Measurements from ENCODE around the gene KCTD4.

Gene KCTD4

DNA sequence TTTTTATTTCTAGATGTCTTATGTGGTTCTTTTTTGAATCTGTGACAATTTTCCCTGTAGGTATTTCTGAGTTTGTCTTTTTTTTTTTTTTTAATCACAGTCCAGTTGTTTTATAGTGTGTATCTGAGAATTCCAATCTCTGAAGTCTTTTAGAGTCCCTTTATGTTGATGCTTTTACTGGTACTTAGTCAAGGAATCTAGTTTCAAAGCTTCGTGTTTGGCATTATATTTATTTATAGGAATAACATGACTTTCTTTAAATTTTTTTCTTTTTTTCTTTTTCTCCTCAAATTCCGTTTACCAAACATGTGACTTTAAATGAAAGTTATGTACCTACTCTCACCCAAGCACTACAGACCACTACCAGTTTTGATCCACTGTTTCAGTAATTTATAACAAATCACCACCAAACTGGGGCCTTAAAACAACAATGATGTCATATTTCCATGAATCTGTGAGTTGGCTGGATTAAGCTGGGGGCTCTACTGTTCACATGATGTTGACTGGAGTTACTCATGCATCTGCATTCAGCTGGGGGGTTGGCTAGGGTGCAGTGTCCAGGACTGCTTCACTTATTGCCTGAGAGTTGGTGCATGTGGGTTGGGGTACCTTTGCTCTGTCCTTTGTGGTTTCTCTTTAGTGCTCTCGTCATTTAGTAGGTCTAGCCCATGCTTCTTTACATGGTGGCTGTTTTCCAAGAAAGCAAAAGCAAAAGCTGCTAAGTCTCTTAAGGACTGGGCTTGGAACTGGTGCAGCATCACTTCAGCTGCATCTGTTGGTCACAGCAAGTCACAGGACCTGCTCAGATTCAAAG, 22.3 kb downstream of the KCTD4 start:
- DNase-seq (ENCODE audit: low read depth in 2 of 2) = no peak

DNA sequence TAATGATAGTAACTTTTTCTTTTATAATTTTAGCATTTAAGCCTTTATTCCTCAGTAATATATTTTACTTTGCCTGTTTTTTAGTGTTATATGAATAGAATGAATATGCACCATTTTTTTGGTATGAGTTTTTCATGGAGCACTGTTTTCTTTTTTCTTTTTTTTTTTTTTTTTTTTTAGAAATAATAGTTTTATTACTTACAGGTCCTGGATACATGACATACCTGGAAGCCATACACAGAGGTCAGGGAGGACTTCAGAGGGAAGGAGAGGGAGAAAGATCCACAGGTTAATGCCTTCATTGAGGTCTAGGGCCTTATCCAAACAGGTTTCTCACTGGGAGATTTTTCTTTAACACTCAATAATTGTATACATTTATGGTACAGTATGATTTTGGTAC, 26.4 kb downstream of the KCTD4 start:
- DNase-seq (ENCODE audit: low read depth in 2 of 2) = no peak

DNA sequence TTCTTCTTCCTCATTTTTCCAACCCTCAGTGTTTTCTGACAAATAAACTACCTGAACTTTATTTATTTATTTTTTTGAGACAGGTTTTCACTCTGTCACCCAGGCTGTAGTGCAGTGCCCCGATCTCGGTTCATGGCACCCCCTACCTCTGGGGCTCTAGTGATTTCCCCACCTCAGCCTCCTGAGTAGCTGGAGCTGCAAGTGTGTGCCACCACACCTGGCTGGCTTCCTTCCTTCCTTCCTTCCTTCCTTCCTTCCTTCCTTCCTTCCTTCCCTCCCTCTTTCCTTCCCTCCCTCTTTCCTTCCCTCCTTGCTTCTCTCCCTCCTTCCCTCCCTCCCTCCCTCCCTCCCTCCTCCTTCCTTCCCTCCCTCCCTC, 32.3 kb downstream of the KCTD4 start:
- DNase-seq (ENCODE audit: low read depth in 2 of 2) = no peak

GRCh38 chr13:45167611-45168554, 33.0 kb downstream of the KCTD4 start:
- no peak for DNase-seq (ENCODE audit: low read depth in 2 of 2)

DNA sequence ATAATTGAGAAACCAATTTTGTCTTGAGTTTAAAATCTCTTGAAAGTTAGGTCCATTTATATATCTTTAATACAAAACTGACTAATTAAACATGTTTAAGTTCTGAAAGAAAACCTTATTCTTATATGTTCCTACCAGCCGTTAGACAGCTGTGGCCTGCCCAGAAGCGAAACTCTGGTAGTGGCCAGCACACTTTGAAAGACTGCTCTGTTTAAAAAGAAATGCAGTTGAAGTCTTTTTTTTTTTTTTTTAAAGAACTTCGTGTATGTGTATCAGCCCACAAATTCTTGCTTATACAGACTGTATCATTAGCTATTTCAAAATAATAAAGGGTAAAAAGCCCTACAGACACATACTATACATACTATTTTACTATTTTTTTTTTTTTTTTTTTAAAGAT, 34.0 kb downstream of the KCTD4 start:
- no peak for DNase-seq (ENCODE audit: low read depth in 2 of 2)

DNA sequence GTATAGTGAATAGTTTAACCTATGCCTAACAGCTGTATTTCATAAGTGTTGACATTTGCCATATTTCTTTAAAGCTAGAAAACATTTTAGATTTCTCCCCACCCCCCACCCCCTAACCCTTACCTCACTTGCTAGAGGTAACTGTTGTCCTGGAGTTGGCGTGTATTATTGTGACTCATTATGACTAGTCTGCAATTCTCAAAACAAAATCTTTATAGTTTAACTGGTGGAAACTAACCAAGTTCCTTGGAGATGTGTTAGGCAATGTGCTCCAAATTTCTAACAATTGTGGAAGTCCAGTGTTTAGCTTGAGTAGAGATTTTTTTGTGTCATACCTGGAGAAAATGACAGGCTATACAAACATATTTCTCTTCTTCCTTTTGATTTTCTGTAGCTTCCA, 38.0 kb downstream of the KCTD4 start:
- DNase-seq (ENCODE audit: low read depth in 2 of 2) = no peak

- no peak for DNase-seq (ENCODE audit: low read depth in 2 of 2)
Measured at GRCh38 chr13:45162194-45162593, 38.7 kb downstream of the KCTD4 start.

DNA sequence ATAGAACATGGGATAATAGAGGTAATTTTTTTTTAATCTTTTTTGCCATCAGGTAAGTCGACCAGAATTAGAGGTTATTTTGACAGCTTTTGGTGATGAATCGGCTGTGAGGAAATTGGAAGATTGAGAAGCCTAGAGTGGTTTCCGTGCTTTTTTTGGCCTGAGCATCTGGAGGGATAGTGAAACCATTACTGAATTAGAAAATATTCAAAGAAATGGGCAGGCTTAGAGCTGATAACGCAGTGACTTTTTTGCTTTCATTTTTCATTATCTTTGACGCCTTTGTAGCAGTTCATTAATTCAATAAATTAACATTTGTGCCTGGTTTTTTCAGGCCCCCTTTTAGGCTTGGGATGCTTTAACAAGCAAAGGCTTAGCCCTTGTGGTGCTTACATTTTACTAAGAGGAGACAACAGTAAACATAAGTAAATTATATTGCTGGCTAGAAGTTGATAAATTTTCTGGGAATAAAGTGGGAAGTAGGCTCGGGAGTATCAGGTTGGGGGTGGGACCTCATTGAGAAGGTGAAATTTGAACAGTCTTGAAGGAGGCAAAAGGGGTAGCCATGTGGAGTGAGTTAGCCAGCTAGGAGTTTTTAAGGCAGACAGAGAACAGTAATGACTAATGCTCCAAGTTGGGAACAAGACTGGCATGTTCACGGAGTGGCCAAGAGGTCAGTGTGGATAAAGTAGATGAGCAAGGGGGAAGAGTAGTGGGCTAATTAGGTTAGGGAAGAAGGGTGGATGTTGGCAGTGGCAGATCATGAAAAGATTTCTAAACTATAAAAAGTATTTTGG, 44.1 kb downstream of the KCTD4 start:
- DNase-seq (ENCODE audit: low read depth in 2 of 2) = no peak

DNA sequence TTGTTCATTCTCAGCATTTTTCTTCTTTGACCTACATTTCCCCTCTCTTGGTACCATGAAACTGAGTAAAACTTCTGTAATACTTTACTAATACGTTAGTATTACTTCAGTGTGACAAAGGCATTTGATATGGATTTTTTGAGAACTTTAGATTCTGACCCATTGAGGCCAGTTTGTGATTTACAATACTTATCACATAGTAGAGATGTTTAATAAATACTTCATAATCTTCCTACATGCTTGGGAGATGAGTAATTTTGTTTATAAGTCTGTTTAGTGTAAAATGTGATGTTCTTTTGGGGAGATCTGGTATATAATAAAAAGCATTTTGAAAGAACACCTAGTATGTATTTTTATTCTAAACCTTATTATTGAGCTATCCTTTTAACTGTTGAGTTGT, 50.9 kb downstream of the KCTD4 start:
- DNase-seq (ENCODE audit: low read depth in 2 of 2) = no peak

GRCh38 chr13:45143346-45143751, 57.5 kb downstream of the KCTD4 start:
- DNase-seq (ENCODE audit: low read depth in 2 of 2) = no peak
